D721Med (cell line): ENCODE data around the gene BACH2.
"Not testable (repeated sequence)": the region's sequence is repeated elsewhere in the genome, so short reads cannot be mapped to it uniquely, and the experiment has no call there.

ENCODE experiments used
- DNase-seq: peaks from one replicate; pipeline ENCODE4 v3.0.0; 2011; ENCODE audit warnings: low spot score; ENCODE audit not compliant: insufficient read length
- FAIRE-seq: peaks from 2 replicates; lab custom pipeline; 2011; peaks lifted over from hg19 to GRCh38; lab: Jason Lieb, UNC
- TF ChIP-seq, protein P1 (sequence below): IDR thresholded peaks from 2 replicates; pipeline ENCODE4 v1.5.1; 2012; ENCODE audit warnings: mild to moderate bottlenecking, control low read depth; ENCODE audit not compliant: insufficient read depth; ENCODE audit errors: missing control alignments

The BACH2 gene

DNA sequence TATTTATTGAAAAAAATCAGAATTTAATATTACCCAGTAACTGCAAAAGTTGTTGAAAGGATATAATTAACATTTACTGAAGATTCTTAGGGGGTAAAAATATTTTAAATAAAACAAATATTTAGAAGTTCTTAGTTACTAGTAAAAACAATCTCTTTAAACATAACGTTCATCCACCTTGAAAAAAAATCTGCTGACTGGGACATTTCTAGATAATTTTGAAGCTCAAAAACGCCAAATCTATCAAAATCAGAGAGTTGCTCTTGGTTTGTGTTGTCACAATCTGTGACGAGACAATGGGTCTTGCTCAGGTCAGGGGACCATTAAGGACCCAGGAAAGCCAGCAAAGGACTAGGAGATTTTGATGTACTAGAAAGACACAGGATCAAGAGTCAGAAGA is 177.0 kb downstream of the BACH2 start:
- DNase-seq (no peak), FAIRE-seq (no peak)
- TF ChIP-seq, protein P1, sequence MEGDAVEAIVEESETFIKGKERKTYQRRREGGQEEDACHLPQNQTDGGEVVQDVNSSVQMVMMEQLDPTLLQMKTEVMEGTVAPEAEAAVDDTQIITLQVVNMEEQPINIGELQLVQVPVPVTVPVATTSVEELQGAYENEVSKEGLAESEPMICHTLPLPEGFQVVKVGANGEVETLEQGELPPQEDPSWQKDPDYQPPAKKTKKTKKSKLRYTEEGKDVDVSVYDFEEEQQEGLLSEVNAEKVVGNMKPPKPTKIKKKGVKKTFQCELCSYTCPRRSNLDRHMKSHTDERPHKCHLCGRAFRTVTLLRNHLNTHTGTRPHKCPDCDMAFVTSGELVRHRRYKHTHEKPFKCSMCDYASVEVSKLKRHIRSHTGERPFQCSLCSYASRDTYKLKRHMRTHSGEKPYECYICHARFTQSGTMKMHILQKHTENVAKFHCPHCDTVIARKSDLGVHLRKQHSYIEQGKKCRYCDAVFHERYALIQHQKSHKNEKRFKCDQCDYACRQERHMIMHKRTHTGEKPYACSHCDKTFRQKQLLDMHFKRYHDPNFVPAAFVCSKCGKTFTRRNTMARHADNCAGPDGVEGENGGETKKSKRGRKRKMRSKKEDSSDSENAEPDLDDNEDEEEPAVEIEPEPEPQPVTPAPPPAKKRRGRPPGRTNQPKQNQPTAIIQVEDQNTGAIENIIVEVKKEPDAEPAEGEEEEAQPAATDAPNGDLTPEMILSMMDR: no peak

DNA sequence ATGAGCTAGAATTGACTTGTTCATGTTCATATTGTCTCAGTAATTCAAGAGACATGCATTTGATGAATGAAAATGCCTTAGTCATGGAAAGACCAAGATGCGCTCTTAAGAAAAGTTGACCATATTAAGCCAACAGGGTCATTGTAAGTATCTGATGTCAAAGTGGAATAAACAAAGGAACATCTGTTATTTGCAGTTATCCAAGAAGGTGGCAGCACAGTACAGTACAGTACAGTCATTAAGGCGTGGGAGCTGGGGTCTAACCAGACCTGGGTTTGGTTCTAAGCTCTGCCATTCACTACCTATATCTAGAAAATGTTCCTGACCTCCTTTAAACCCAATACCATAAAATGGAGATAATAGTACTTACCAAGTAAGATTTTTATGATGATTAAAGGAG is 178.1 kb downstream of the BACH2 start:
- DNase-seq (no peak), FAIRE-seq (no peak)
- TF ChIP-seq, protein P1: no peak

GRCh38 chr6:90118069-90118468 is 178.6 kb downstream of the BACH2 start:
- FAIRE-seq: no peak
- DNase-seq: no peak
- TF ChIP-seq, protein P1: no peak

- FAIRE-seq: not testable (repeated sequence)
These were observed 180.5 kb downstream of the BACH2 start for GRCh38 chr6:90116126-90116525.

GRCh38 chr6:90113389-90113788 is 183.3 kb downstream of the BACH2 start:
- no peak for FAIRE-seq
- no peak for DNase-seq
- TF ChIP-seq, protein P1: no peak

More at GRCh38 chr6:90116126-90116525, 180.5 kb downstream of the BACH2 start:
- not testable (repeated sequence) for DNase-seq

DNA sequence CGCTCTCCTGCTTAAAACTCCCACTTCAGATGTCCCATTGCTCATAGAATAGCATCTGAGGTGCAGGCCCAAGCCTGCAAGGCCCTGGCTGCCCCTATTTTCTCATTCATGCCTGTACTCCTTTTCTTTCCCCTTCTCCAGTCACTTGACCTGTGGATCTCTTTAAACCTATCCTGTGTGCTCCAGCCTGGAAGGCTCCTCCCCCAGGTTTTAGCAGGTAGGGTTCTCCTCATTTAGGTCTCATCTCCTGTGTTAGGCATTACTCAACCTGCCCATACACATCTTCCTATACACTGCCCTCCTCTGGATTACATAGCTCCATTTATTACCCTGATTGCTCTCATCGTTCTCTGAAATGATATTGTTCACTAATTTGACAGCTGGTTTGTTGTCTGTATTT is 185.3 kb downstream of the BACH2 start:
- DNase-seq: no peak
- FAIRE-seq: no peak
- TF ChIP-seq, protein P1: no peak

GRCh38 chr6:90110971-90111370 is 185.7 kb downstream of the BACH2 start:
- FAIRE-seq: no peak

More at GRCh38 chr6:90110971-90111370, 185.7 kb downstream of the BACH2 start:
- no peak for DNase-seq
- TF ChIP-seq, protein P1: no peak
